HCT116 (cell line): ENCODE data around the gene ALK. TPM values are rescaled to one million over a fixed set of nuclear protein-coding genes. Genes with fewer than 3 reads are reported as not detected.

ENCODE experiments used
- ATAC-seq: fragments of 200-7000 bp; cut with Tn5 transposase; 2 replicates; pipeline ENCODE4 v1.9.1; 2020; ENCODE audit warnings: mild to moderate bottlenecking, moderate library complexity
- BruUV-seq: library from RNA; stranded (reverse); fragments of 400-500 nt; replicated peaks from 2 replicates; lab custom pipeline; 2021; lab: Mats Ljungman, UMichigan
- CTCF ChIA-PET: fragments of 300-600 bp; sonication (Branson Sonifier 250); formaldehyde crosslinking; loops from one replicate; lab custom pipeline; 2021; ENCODE audit warnings: antibody characterized with exemption; lab: Charles Lee
- POLR2A ChIA-PET: fragments of 300-600, 350-600 bp; sonication (Branson Sonifier 250); formaldehyde crosslinking; loops from one replicate; lab custom pipeline; 2021; ENCODE audit warnings: antibody characterized with exemption; lab: Charles Lee
- RAD21 ChIA-PET, 2 experiments: fragments of 300-600 bp; sonication (Branson Sonifier 250); formaldehyde crosslinking; loops; one replicate each; lab custom pipeline; 2023; ENCODE audit warnings: low total read pairs in 2 of 2; ENCODE audit not compliant: uncharacterized antibody in 2 of 2, unreplicated experiment in 2 of 2, low non-redundant PET in 1 of 2; lab: Charles Lee
- DNase-seq: peaks from one replicate; pipeline ENCODE4 v3.0.0-alpha.2; 2010; ENCODE audit warnings: low read depth, low spot score
- H2AFZ ChIP-seq: fragments of 200-600 bp; shearing (Covaris generic), sonication (generic); 2 replicates; pipeline ENCODE4 v1.6.1; 2017; ENCODE audit warnings: low read depth, mixed run types, mixed read lengths, antibody characterized with exemption, low read length; ENCODE audit not compliant: poor library complexity, severe bottlenecking
- H3K27ac ChIP-seq: 2 replicates; pipeline ENCODE4 v1.5.1; 2012; ENCODE audit warnings: low read depth, low read length
- H3K27me3 ChIP-seq: fragments of 200-600 bp; sonication (generic); 2 replicates; pipeline ENCODE4 v1.6.1; 2016; ENCODE audit warnings: mixed run types, low read length, mixed read lengths; ENCODE audit not compliant: insufficient read depth
- H3K36me3 ChIP-seq, 2 experiments: fragments of 200-500 bp in 1 of 2; fragments of 200-600 bp in 1 of 2; sonication (Bioruptor generic) in 1 of 2; sonication (generic) in 1 of 2; 2 replicates each; pipeline versions ENCODE4 v1.5.1 to v1.6.1; 2014 to 2016; ENCODE audit warnings: low read length in 2 of 2, inconsistent platforms in 1 of 2, mixed read lengths in 1 of 2, mixed run types in 1 of 2; ENCODE audit not compliant: insufficient read depth in 2 of 2, control insufficient read depth in 1 of 2
- H3K4me1 ChIP-seq, 2 experiments: fragments of 200-600 bp in 1 of 2; sonication (generic) in 1 of 2; 2 replicates each; pipeline versions ENCODE4 v1.5.1 to v1.6.1; 2012 to 2017; ENCODE audit warnings: low read length in 2 of 2, inconsistent platforms in 1 of 2, mild to moderate bottlenecking in 1 of 2, mixed read lengths in 1 of 2, mixed run types in 1 of 2, moderate library complexity in 1 of 2; ENCODE audit not compliant: insufficient read depth in 2 of 2, control insufficient read depth in 1 of 2
- H3K4me2 ChIP-seq: fragments of 200-600 bp; sonication (generic); 2 replicates; pipeline ENCODE4 v1.6.1; 2017; ENCODE audit warnings: mixed run types, low read length, mixed read lengths
- H3K4me3 ChIP-seq, 2 experiments: fragments of 200-600 bp in 1 of 2; sonication (generic) in 1 of 2; replicated peaks in 1 of 2; 2 replicates each; pipeline ENCODE4 v1.5.1; 2011 to 2016; ENCODE audit warnings: low read length in 2 of 2, control low read depth in 1 of 2, low read depth in 1 of 2, mild to moderate bottlenecking in 1 of 2, mixed read lengths in 1 of 2, mixed run types in 1 of 2
- H3K79me2 ChIP-seq: fragments of 200-600 bp; sonication (generic); 2 replicates; pipeline ENCODE4 v1.6.1; 2017; ENCODE audit warnings: mild to moderate bottlenecking, mixed run types, low read length, moderate library complexity, mixed read lengths; ENCODE audit not compliant: insufficient read depth
- H3K9ac ChIP-seq: fragments of 200-600 bp; sonication (generic); 2 replicates; pipeline ENCODE4 v1.6.1; 2016; ENCODE audit warnings: low read length, mixed read lengths
- H3K9me2 ChIP-seq: fragments of 200-600 bp; sonication (generic), shearing (Covaris generic); 2 replicates; pipeline ENCODE4 v1.6.1; 2017; ENCODE audit warnings: mixed run types, mild to moderate bottlenecking, moderate library complexity; ENCODE audit not compliant: insufficient read depth
- H3K9me3 ChIP-seq, 2 experiments: fragments of 200-500 bp in 1 of 2; fragments of 200-600 bp in 1 of 2; sonication (Bioruptor generic) in 1 of 2; sonication (generic) in 1 of 2; 2 replicates each; pipeline ENCODE4 v1.6.1; 2014 to 2017; ENCODE audit warnings: low read length in 2 of 2, mixed read lengths in 2 of 2, inconsistent platforms in 1 of 2, low read depth in 1 of 2, mild to moderate bottlenecking in 1 of 2, mixed run types in 1 of 2, moderate library complexity in 1 of 2; ENCODE audit not compliant: control insufficient read depth in 1 of 2, insufficient read depth in 1 of 2
- H4K20me1 ChIP-seq: fragments of 200-600 bp; sonication (generic), shearing (Covaris generic); 2 replicates; pipeline ENCODE4 v1.6.1; 2017; ENCODE audit warnings: mixed run types, mild to moderate bottlenecking, moderate library complexity; ENCODE audit not compliant: insufficient read depth
- CBX3 ChIP-seq: IDR thresholded peaks from 2 replicates; pipeline ENCODE4 v1.6.1; 2012; ENCODE audit warnings: low read depth
- CEBPB ChIP-seq: IDR thresholded peaks from 2 replicates; pipeline ENCODE4 v1.6.1; 2012; ENCODE audit warnings: low read depth
- CTCF ChIP-seq, 3 experiments: fragments of 200-600 bp in 1 of 3; sonication (generic) in 1 of 3; IDR thresholded peaks in 2 of 3; conservative IDR thresholded peaks in 1 of 3; 2 replicates each; pipeline ENCODE4 v1.5.1; 2012 to 2017; ENCODE audit warnings: low read depth in 2 of 3, low read length in 2 of 3, antibody characterized with exemption in 1 of 3, borderline replicate concordance in 1 of 3, control low read depth in 1 of 3, mild to moderate bottlenecking in 1 of 3, mixed read lengths in 1 of 3, mixed run types in 1 of 3, moderate library complexity in 1 of 3; ENCODE audit not compliant: insufficient read depth in 1 of 3
- EGR1 ChIP-seq: IDR thresholded peaks from 2 replicates; pipeline ENCODE4 v1.6.1; 2012; ENCODE audit warnings: low read depth
- ELF1 ChIP-seq: IDR thresholded peaks from 2 replicates; pipeline ENCODE4 v1.6.1; 2012; ENCODE audit warnings: low read depth, borderline replicate concordance
- FOSL1 ChIP-seq: IDR thresholded peaks from 2 replicates; pipeline ENCODE4 v1.6.1; 2012; ENCODE audit warnings: low read depth
- JUND ChIP-seq: IDR thresholded peaks from 2 replicates; pipeline ENCODE4 v1.6.1; 2012
- MAX ChIP-seq: IDR thresholded peaks from 2 replicates; pipeline ENCODE4 v1.6.1; 2012
- POLR2A ChIP-seq: IDR thresholded peaks from 2 replicates; pipeline ENCODE4 v1.7.0; 2011; ENCODE audit warnings: borderline replicate concordance; ENCODE audit not compliant: insufficient read depth, insufficient read length; ENCODE audit errors: extremely low read depth
- POLR2AphosphoS5 ChIP-seq: IDR thresholded peaks from 2 replicates; pipeline ENCODE4 v1.6.1; 2011; ENCODE audit warnings: mild to moderate bottlenecking, low read depth, low read length, moderate library complexity
- REST ChIP-seq: IDR thresholded peaks from 2 replicates; pipeline ENCODE4 v1.6.1; 2012; ENCODE audit warnings: low read depth
- SIN3A ChIP-seq: IDR thresholded peaks from 2 replicates; pipeline ENCODE4 v1.6.1; 2012; ENCODE audit warnings: low read depth
- SP1 ChIP-seq: IDR thresholded peaks from 2 replicates; pipeline ENCODE4 v1.6.1; 2012; ENCODE audit warnings: low read depth
- SRF ChIP-seq: IDR thresholded peaks from 2 replicates; pipeline ENCODE4 v1.6.1; 2012; ENCODE audit warnings: low read depth
- TCF7L2 ChIP-seq: IDR thresholded peaks from 2 replicates; pipeline ENCODE4 v1.7.0; 2011; ENCODE audit warnings: borderline replicate concordance, inconsistent platforms; ENCODE audit not compliant: insufficient read depth, insufficient read length; ENCODE audit errors: extremely low read depth
- YY1 ChIP-seq: IDR thresholded peaks from 2 replicates; pipeline ENCODE4 v1.6.1; 2011; ENCODE audit warnings: low read length, low read depth, moderate library complexity, mild to moderate bottlenecking; ENCODE audit not compliant: insufficient replicate concordance; ENCODE audit errors: extremely low read depth
- ZNF274 ChIP-seq: fragments of 200-500 bp; sonication (Bioruptor generic); IDR thresholded peaks from 2 replicates; pipeline ENCODE4 v1.6.1; 2014; ENCODE audit warnings: mild to moderate bottlenecking, low read depth, low read length, inconsistent platforms
- intact Hi-C: fragments of 100-400 bp; cut with micrococcal nuclease; formaldehyde crosslinking; loops from 2 replicates; pipeline ENCODE4 v1.10.0; 2022
- total RNA-seq: library from RNA; stranded (reverse); gene quantifications from one replicate; pipeline ENCODE4 v1.2.1, GENCODE V29; 2021; ENCODE audit not compliant: unreplicated experiment

The ALK gene
- total RNA-seq, 1 experiment from 2014 or later, result not detected

GRCh38 chr2:29374823-29375222 is 546.6 kb downstream of the ALK start:
- intact Hi-C loops, result no loop called here
- Histone ChIP-seq H3K4me3 (no peak overlapping the region), H3K27ac (no peak overlapping the region), H3K36me3 (no peaks in the 10 kb centered on the region), H3K27me3 (peaks cover 74% of the 10 kb centered on the region), H4K20me1 (no peaks in the 10 kb centered on the region)
- POLR2A ChIA-PET, result no interaction called here
- TF ChIP-seq YY1, result no peak
- no peak for TF ChIP-seq POLR2A
- TF ChIP-seq ELF1, result no peak
- TF ChIP-seq FOSL1, result no peak
- no peak for TF ChIP-seq SRF
- no peak for TF ChIP-seq CTCF (IDR thresholded peaks at IDR 0.05 in 2 of 3, conservative IDR thresholded peaks at IDR 0.05 in 1 of 3; ENCODE audit: borderline replicate concordance in 1 of 3, insufficient read depth in 1 of 3, low read depth in 2 of 3, low read length in 2 of 3)
- no peak for TF ChIP-seq TCF7L2
- TF ChIP-seq EGR1, result no peak
- no peak for TF ChIP-seq SP1
- no peak for TF ChIP-seq SIN3A
- TF ChIP-seq CBX3, result no peak
- no peak for TF ChIP-seq JUND
- TF ChIP-seq POLR2AphosphoS5, result no peak
- TF ChIP-seq CEBPB, result no peak
- no peak for TF ChIP-seq ZNF274
- TF ChIP-seq REST, result no peak
- no peak for TF ChIP-seq MAX
- TF ChIP-seq, all 23 proteins: peak for 0
- H3K79me2 ChIP-seq, result no peaks in the 10 kb centered on the region
- ATAC-seq (no peak), DNase-seq (no peak)
- H3K4me2 ChIP-seq, result no peak overlapping the region
- RAD21 ChIA-PET, result no interaction called here
- H3K4me1 ChIP-seq, result no peaks in the 10 kb centered on the region
- CTCF ChIA-PET, result no interaction called here
- H3K9ac ChIP-seq, result no peak overlapping the region
- H3K9me3 ChIP-seq, result no peaks in the 10 kb centered on the region
- H2AFZ ChIP-seq, result no peak overlapping the region
- no peaks in the 10 kb centered on the region for H3K9me2 ChIP-seq
- no TSS peak for BruUV-seq
